Eye (tissue), 1 donor: ENCODE data around the gene TIGAR.
A peak's percentile ranks its signal among the peaks of the same experiment; 100 is the strongest.

Experiments used
- DNase-seq: peaks from one replicate; pipeline ENCODE4 v3.0.0-alpha.2; 2015

TIGAR gene

GRCh38 chr12:4380332-4380731 lies 59.3 kb downstream of the TIGAR start:
- no peak for DNase-seq

- DNase-seq, result no peak
Measured at GRCh38 chr12:4383304-4383865, 62.4 kb downstream of the TIGAR start.

- DNase-seq, result peak; percentile 24
Measured at GRCh38 chr12:4386801-4387200, 65.8 kb downstream of the TIGAR start.

GRCh38 chr12:4387607-4388006 lies 66.6 kb downstream of the TIGAR start:
- DNase-seq, result no peak

- DNase-seq, result no peak
Measured at GRCh38 chr12:4388032-4388431, 67.0 kb downstream of the TIGAR start.

- no peak for DNase-seq
Measured at GRCh38 chr12:4388662-4389061, 67.6 kb downstream of the TIGAR start.

- DNase-seq, result no peak
Measured at GRCh38 chr12:4392223-4392742, 71.3 kb downstream of the TIGAR start.

GRCh38 chr12:4393211-4393610 lies 72.2 kb downstream of the TIGAR start:
- DNase-seq, result no peak

GRCh38 chr12:4395818-4396217 lies 74.8 kb downstream of the TIGAR start:
- no peak for DNase-seq

GRCh38 chr12:4401117-4401516 lies 80.1 kb downstream of the TIGAR start:
- DNase-seq, result no peak

- no peak for DNase-seq
Measured at GRCh38 chr12:4402996-4403395, 82.0 kb downstream of the TIGAR start.
